OCI-LY7 (cell line): ENCODE measurements around the gene ZNF783. TPM values are rescaled to one million over a fixed set of nuclear protein-coding genes. Genes with fewer than 3 reads are reported as not detected.

Experiments
- BruUV-seq: library from RNA; stranded (reverse); fragments of 400-500 nt; replicated peaks from 2 replicates; lab custom pipeline; 2021; lab: Mats Ljungman, UMichigan
- CTCF ChIA-PET: fragments of 300-600 bp; sonication (Branson Sonifier 250); formaldehyde crosslinking; loops from one replicate; lab custom pipeline; 2022; ENCODE audit warnings: antibody characterized with exemption; ENCODE audit not compliant: unreplicated experiment; lab: Charles Lee
- POLR2A ChIA-PET: fragments of 300-600 bp; sonication (Branson Sonifier 250); formaldehyde crosslinking; loops from one replicate; lab custom pipeline; 2022; ENCODE audit warnings: antibody characterized with exemption; lab: Charles Lee
- DNase-seq: peaks from one replicate; pipeline ENCODE4 v3.0.0-alpha.2; 2015; ENCODE audit warnings: low spot score
- H2AFZ ChIP-seq: fragments of 200-600 bp; sonication (generic), shearing (Covaris generic); 2 replicates; pipeline ENCODE4 v1.6.1; 2014; ENCODE audit warnings: mild to moderate bottlenecking, antibody characterized with exemption, low read length, moderate library complexity
- H3K27ac ChIP-seq: fragments of 200-600 bp; sonication (generic); 2 replicates; pipeline ENCODE4 v1.5.1; 2014; ENCODE audit warnings: mixed run types, low read depth, mild to moderate bottlenecking, moderate library complexity, low read length, inconsistent platforms; ENCODE audit not compliant: poor library complexity, severe bottlenecking
- H3K36me3 ChIP-seq: fragments of 200-600 bp; sonication (generic); 2 replicates; pipeline ENCODE4 v1.6.1; 2014; ENCODE audit warnings: mild to moderate bottlenecking, antibody characterized with exemption, low read length, moderate library complexity, mixed read lengths; ENCODE audit not compliant: insufficient read depth
- H3K4me1 ChIP-seq: fragments of 200-600 bp; sonication (generic); 2 replicates; pipeline ENCODE4 v1.5.1; 2014; ENCODE audit warnings: mild to moderate bottlenecking, low read length; ENCODE audit not compliant: insufficient read depth, poor library complexity, severe bottlenecking
- H3K4me2 ChIP-seq: fragments of 200-600 bp; sonication (generic); 2 replicates; pipeline ENCODE4 v1.6.1; 2014; ENCODE audit warnings: mild to moderate bottlenecking, low read length
- H3K4me3 ChIP-seq: fragments of 200-600 bp; sonication (generic); 2 replicates; pipeline ENCODE4 v1.5.1; 2014; ENCODE audit warnings: mild to moderate bottlenecking, low read depth, low read length; ENCODE audit not compliant: poor library complexity, severe bottlenecking
- H3K79me2 ChIP-seq: fragments of 200-600 bp; sonication (generic); 2 replicates; pipeline ENCODE4 v1.6.1; 2016; ENCODE audit warnings: low read depth, mild to moderate bottlenecking, low read length, moderate library complexity, mixed read lengths; ENCODE audit not compliant: insufficient read depth
- H3K9me2 ChIP-seq: fragments of 200-600 bp; sonication (generic); 2 replicates; pipeline ENCODE4 v1.6.1; 2016; ENCODE audit warnings: mild to moderate bottlenecking, low read length, mixed read lengths; ENCODE audit not compliant: insufficient read depth
- H3K9me3 ChIP-seq: fragments of 200-600 bp; sonication (generic); 2 replicates; pipeline ENCODE4 v1.6.1; 2014; ENCODE audit warnings: mild to moderate bottlenecking, mixed run types, low read length, mixed read lengths
- H4K20me1 ChIP-seq: fragments of 200-600 bp; sonication (generic); 2 replicates; pipeline ENCODE4 v1.6.1; 2014; ENCODE audit warnings: mild to moderate bottlenecking, antibody characterized with exemption, low read length, moderate library complexity, mixed read lengths; ENCODE audit not compliant: insufficient read depth
- EZH2phosphoT487 ChIP-seq: fragments of 200-600 bp; sonication (generic); IDR thresholded peaks from 2 replicates; pipeline ENCODE4 v1.6.1; 2018; ENCODE audit warnings: low read depth, borderline replicate concordance, mild to moderate bottlenecking, mixed run types, antibody characterized with exemption, low read length, moderate library complexity, mixed read lengths
- intact Hi-C: fragments of 100-400 bp; cut with micrococcal nuclease; formaldehyde crosslinking; loops from one replicate; pipeline ENCODE4 v1.10.0; 2022; ENCODE audit not compliant: unreplicated experiment
- total RNA-seq, 2 experiments: library from RNA; depleted of rRNA in 1 of 2; stranded (reverse); fragments of >200 nt in 1 of 2; shearing (Covaris generic) in 1 of 2; gene quantifications; 2 replicates each; pipeline ENCODE4 v1.2.3, GENCODE V29; 2014 to 2022
- TF ChIP-seq, protein P1 (sequence below): fragments of 200-600 bp; sonication (generic); conservative IDR thresholded peaks from 2 replicates; pipeline ENCODE4 v1.5.1; 2014; ENCODE audit warnings: mild to moderate bottlenecking, antibody characterized with exemption, low read length, moderate library complexity, mixed read lengths

Gene ZNF783
- total RNA-seq, 2 experiments from 2014 or later: 13.1 to 18.8 TPM

DNA sequence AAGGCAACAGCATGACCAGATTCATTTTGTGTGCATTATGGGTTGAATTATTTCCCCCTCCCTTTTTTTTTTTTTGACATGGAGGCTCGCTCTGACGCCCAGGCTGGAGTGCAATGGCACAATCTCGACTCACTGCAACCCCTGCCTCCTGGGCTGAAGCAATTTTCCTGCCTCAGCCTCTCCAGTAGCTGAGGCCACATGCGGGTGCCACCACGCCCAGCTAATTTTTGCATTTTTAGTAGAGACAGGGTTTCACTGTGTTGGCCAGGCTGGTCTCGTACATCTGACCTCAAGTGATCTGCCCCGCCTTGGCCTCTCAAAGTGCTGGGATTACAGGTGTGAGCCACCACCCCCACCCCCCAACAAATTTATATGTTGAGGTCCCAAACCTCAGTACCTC lies 42.0 kb downstream of the ZNF783 start:
- ChIA-PET POLR2A (no interaction called here), CTCF (no interaction called here)
- Histone ChIP-seq H3K4me3 (no peak overlapping the region), H3K36me3 (no peaks in the 10 kb centered on the region), H3K9me2 (no peaks in the 10 kb centered on the region), H3K4me2 (no peak overlapping the region), H3K27ac (no peak overlapping the region), H4K20me1 (no peaks in the 10 kb centered on the region), H2AFZ (no peak overlapping the region), H3K4me1 (no peaks in the 10 kb centered on the region), H3K9me3 (no peaks in the 10 kb centered on the region), H3K79me2 (no peaks in the 10 kb centered on the region)
- TF ChIP-seq, protein P1, sequence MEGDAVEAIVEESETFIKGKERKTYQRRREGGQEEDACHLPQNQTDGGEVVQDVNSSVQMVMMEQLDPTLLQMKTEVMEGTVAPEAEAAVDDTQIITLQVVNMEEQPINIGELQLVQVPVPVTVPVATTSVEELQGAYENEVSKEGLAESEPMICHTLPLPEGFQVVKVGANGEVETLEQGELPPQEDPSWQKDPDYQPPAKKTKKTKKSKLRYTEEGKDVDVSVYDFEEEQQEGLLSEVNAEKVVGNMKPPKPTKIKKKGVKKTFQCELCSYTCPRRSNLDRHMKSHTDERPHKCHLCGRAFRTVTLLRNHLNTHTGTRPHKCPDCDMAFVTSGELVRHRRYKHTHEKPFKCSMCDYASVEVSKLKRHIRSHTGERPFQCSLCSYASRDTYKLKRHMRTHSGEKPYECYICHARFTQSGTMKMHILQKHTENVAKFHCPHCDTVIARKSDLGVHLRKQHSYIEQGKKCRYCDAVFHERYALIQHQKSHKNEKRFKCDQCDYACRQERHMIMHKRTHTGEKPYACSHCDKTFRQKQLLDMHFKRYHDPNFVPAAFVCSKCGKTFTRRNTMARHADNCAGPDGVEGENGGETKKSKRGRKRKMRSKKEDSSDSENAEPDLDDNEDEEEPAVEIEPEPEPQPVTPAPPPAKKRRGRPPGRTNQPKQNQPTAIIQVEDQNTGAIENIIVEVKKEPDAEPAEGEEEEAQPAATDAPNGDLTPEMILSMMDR: no peak
- no peak for TF ChIP-seq EZH2phosphoT487
- no TSS peak for BruUV-seq
- intact Hi-C loops: no loop called here
- DNase-seq: no peak

- ChIA-PET POLR2A (no interaction called here), CTCF (no interaction called here)
- intact Hi-C loops: no loop called here
- TF ChIP-seq EZH2phosphoT487: no peak
- TF ChIP-seq, protein P1: no peak
- no peak for DNase-seq
- H3K79me2 ChIP-seq: no peaks in the 10 kb centered on the region
- no peak overlapping the region for H2AFZ ChIP-seq
- H3K27ac ChIP-seq: no peak overlapping the region
- no TSS peak for BruUV-seq
- no peaks in the 10 kb centered on the region for H3K4me1 ChIP-seq
- no peak overlapping the region for H3K4me3 ChIP-seq
- no peaks in the 10 kb centered on the region for H4K20me1 ChIP-seq
- no peaks in the 10 kb centered on the region for H3K9me2 ChIP-seq
- no peaks in the 10 kb centered on the region for H3K36me3 ChIP-seq
- no peak overlapping the region for H3K4me2 ChIP-seq
- no peaks in the 10 kb centered on the region for H3K9me3 ChIP-seq
These were observed 44.9 kb downstream of the ZNF783 start for GRCh38 chr7:149306854-149307253.

GRCh38 chr7:149307775-149308501 lies 45.9 kb downstream of the ZNF783 start:
- no peak overlapping the region for H2AFZ ChIP-seq
- H3K4me2 ChIP-seq: no peak overlapping the region
- no peak for DNase-seq
- ChIA-PET CTCF (no interaction called here), POLR2A (no interaction called here)
- intact Hi-C loops: no loop called here
- TF ChIP-seq EZH2phosphoT487: no peak
- TF ChIP-seq, protein P1: no peak
- H3K4me3 ChIP-seq: no peak overlapping the region
- no peaks in the 10 kb centered on the region for H3K9me2 ChIP-seq
- no peaks in the 10 kb centered on the region for H3K9me3 ChIP-seq
- no peaks in the 10 kb centered on the region for H4K20me1 ChIP-seq
- no peaks in the 10 kb centered on the region for H3K79me2 ChIP-seq
- H3K27ac ChIP-seq: no peak overlapping the region
- H3K4me1 ChIP-seq: no peaks in the 10 kb centered on the region
- BruUV-seq: no TSS peak
- H3K36me3 ChIP-seq: no peaks in the 10 kb centered on the region
